HG03469 (cell line): ENCODE measurements around the gene FSCN2.

Experiments used
- ATAC-seq: cut with Tn5 transposase; IDR thresholded peaks from one replicate; pipeline ENCODE4 v1.9.1; 2021; ENCODE audit warnings: mild to moderate bottlenecking, moderate library complexity, moderate number of reproducible peaks; ENCODE audit not compliant: unreplicated experiment

The FSCN2 gene

GRCh38 chr17:81511804-81512561 lies 16.2 kb upstream of the FSCN2 start:
- no peak for ATAC-seq

- peak; percentile 28 for ATAC-seq
These were observed 15.4 kb upstream of the FSCN2 start, which contains the start of gene ACTG1 for GRCh38 chr17:81512562-81513371. TSS of gene ACTG1 (minus strand) at chr17:81512799. CDS start at chr17:81512354, 445 bp downstream.

GRCh38 chr17:81513372-81513752 lies 14.8 kb upstream of the FSCN2 start:
- ATAC-seq, result no peak

GRCh38 chr17:81513753-81514488 lies 14.3 kb upstream of the FSCN2 start:
- ATAC-seq, result no peak

- ATAC-seq, result no peak
These were observed 13.8 kb upstream of the FSCN2 start for GRCh38 chr17:81514489-81514738.

- ATAC-seq, result no peak
These were observed 13.2 kb upstream of the FSCN2 start for GRCh38 chr17:81514739-81515529.

- ATAC-seq, result no peak
These were observed 12.6 kb upstream of the FSCN2 start for GRCh38 chr17:81515530-81516041.

- ATAC-seq, result no peak
These were observed 11.7 kb upstream of the FSCN2 start for GRCh38 chr17:81516439-81516838.

GRCh38 chr17:81517009-81517338 lies 11.2 kb upstream of the FSCN2 start:
- no peak for ATAC-seq

GRCh38 chr17:81517339-81518112 lies 10.7 kb upstream of the FSCN2 start:
- ATAC-seq, result no peak

GRCh38 chr17:81518113-81518784 lies 9.9 kb upstream of the FSCN2 start:
- no peak for ATAC-seq

- no peak for ATAC-seq
These were observed 9.3 kb upstream of the FSCN2 start for GRCh38 chr17:81518785-81519283.

- ATAC-seq, result no peak
These were observed 8.7 kb upstream of the FSCN2 start for GRCh38 chr17:81519284-81520020.

- ATAC-seq, result no peak
These were observed 7.9 kb upstream of the FSCN2 start for GRCh38 chr17:81520021-81520901.

- ATAC-seq, result no peak
These were observed 5.4 kb upstream of the FSCN2 start for GRCh38 chr17:81522491-81523401.

- ATAC-seq, result no peak
These were observed 4.7 kb upstream of the FSCN2 start for GRCh38 chr17:81523402-81524038.
